SKM-1 (cell line): Measurements from ENCODE around the gene KRTAP10-1.
"Not testable (repeated sequence)": the region's sequence is repeated elsewhere in the genome, so short reads cannot be mapped to it uniquely, and the experiment has no call there.

Experiments
- DNase-seq: peaks from one replicate; lab custom pipeline; 2025; ENCODE audit not compliant: unreplicated experiment; lab: John Stamatoyannopoulos, UW

Gene KRTAP10-1

GRCh38 chr21:44571296-44571695, 31.3 kb upstream of the KRTAP10-1 start:
- DNase-seq: no peak

- no peak for DNase-seq
Measured at GRCh38 chr21:44569861-44570517, 30.0 kb upstream of the KRTAP10-1 start.

- DNase-seq: no peak
Measured at GRCh38 chr21:44568667-44569556, 28.9 kb upstream of the KRTAP10-1 start.

GRCh38 chr21:44568261-44568660, 28.3 kb upstream of the KRTAP10-1 start:
- DNase-seq: no peak

GRCh38 chr21:44567481-44568171, 27.6 kb upstream of the KRTAP10-1 start:
- no peak for DNase-seq

GRCh38 chr21:44566403-44566802, 26.4 kb upstream of the KRTAP10-1 start:
- DNase-seq: no peak

GRCh38 chr21:44564886-44565598, 25.0 kb upstream of the KRTAP10-1 start:
- no peak for DNase-seq

- no peak for DNase-seq
Measured at GRCh38 chr21:44564099-44564498, 24.1 kb upstream of the KRTAP10-1 start.

- no peak for DNase-seq
Measured at GRCh38 chr21:44558695-44559094, 18.7 kb upstream of the KRTAP10-1 start, which contains the start of gene KRTAP10-3. KRTAP10-3 (minus strand) TSS chr21:44558795; CDS start chr21:44558715, 80 bp downstream.

GRCh38 chr21:44558329-44558675, 18.3 kb upstream of the KRTAP10-1 start:
- DNase-seq: not testable (repeated sequence)

GRCh38 chr21:44557491-44558328, 17.7 kb upstream of the KRTAP10-1 start:
- no peak for DNase-seq

- DNase-seq: no peak
Measured at GRCh38 chr21:44556879-44557278, 16.9 kb upstream of the KRTAP10-1 start.

- no peak for DNase-seq
Measured at GRCh38 chr21:44555200-44555875, 15.3 kb upstream of the KRTAP10-1 start.

GRCh38 chr21:44552681-44553080, 12.7 kb upstream of the KRTAP10-1 start:
- no peak for DNase-seq

- DNase-seq: no peak
Measured at GRCh38 chr21:44552136-44552535, 12.1 kb upstream of the KRTAP10-1 start.

- no peak for DNase-seq
Measured at GRCh38 chr21:44551340-44551961, 11.5 kb upstream of the KRTAP10-1 start, which contains the start of gene KRTAP10-2. KRTAP10-2 (minus strand) TSS chr21:44551505; CDS start chr21:44551458, 47 bp downstream.

GRCh38 chr21:44550807-44551206, 10.8 kb upstream of the KRTAP10-1 start:
- DNase-seq: no peak

GRCh38 chr21:44550285-44550684, 10.3 kb upstream of the KRTAP10-1 start:
- not testable (repeated sequence) for DNase-seq
